A549 (cell line): ENCODE results near the gene ARHGEF26. TPM values are rescaled to one million over a fixed set of nuclear protein-coding genes. Genes with fewer than 3 reads are reported as not detected.

Experiments
- ATAC-seq, 2 experiments: fragments of 200-7000 bp in 1 of 2; fragments of >200 bp in 1 of 2; cut with Nextera tagmentation in 1 of 2; cut with Tn5 transposase in 1 of 2; 3 replicates each; pipeline versions ENCODE4 v1.8.0 to v1.9.1; 2018 to 2020; ENCODE audit warnings: mild to moderate bottlenecking in 1 of 2, moderate library complexity in 1 of 2
- CTCF ChIA-PET: fragments of 300-600 bp; sonication (Branson Sonifier 250); formaldehyde crosslinking; extraction: SDS; loops from one replicate; lab custom pipeline; 2021; ENCODE audit warnings: antibody characterized with exemption, inconsistent platforms; lab: Yijun Ruan, JAX
- POLR2A ChIA-PET: fragments of 350-600 bp; formaldehyde crosslinking; extraction: SDS; loops from one replicate; lab custom pipeline; 2021; ENCODE audit warnings: antibody characterized with exemption, inconsistent platforms; lab: Yijun Ruan, JAX
- DNase-seq, 2 experiments: peaks; one replicate each; pipeline versions ENCODE4 v3.0.0 to v3.0.0-alpha.2; 2011 to 2016; ENCODE audit warnings: low read depth in 1 of 2, low spot score in 1 of 2
- FAIRE-seq: peaks from 2 replicates; lab custom pipeline; 2011; peaks lifted over from hg19 to GRCh38; lab: Jason Lieb, UNC
- H3K27ac ChIP-seq, 2 experiments: fragments of >200 bp; sonication (Bioruptor Twin); formaldehyde crosslinking; 3 replicates each; pipeline ENCODE4 v1.5.1; 2016 to 2017
- H3K4me1 ChIP-seq: fragments of >200 bp; sonication (Bioruptor Twin); formaldehyde crosslinking; 3 replicates; pipeline ENCODE4 v1.6.1; 2016
- H3K4me2 ChIP-seq: fragments of >200 bp; sonication (Bioruptor Twin); formaldehyde crosslinking; 3 replicates; pipeline ENCODE4 v1.6.1; 2016
- H3K4me3 ChIP-seq: fragments of >200 bp; sonication (Bioruptor Twin); formaldehyde crosslinking; 3 replicates; pipeline ENCODE4 v1.5.1; 2016
- H3K9me3 ChIP-seq: fragments of >200 bp; sonication (Bioruptor Twin); formaldehyde crosslinking; 3 replicates; pipeline ENCODE4 v1.6.1; 2016
- EHF ChIP-seq: fragments of 250-450 bp; sonication (Bioruptor Pico); IDR thresholded peaks from 2 replicates; pipeline ENCODE4 v1.5.0; 2020; ENCODE audit warnings: mild to moderate bottlenecking
- ESRRA ChIP-seq: fragments of 150-350 bp; IDR thresholded peaks from 2 replicates; pipeline ENCODE4 v1.6.1; 2014; ENCODE audit warnings: mild to moderate bottlenecking, low read length, borderline replicate concordance
- GATA3 ChIP-seq: IDR thresholded peaks from 2 replicates; pipeline ENCODE4 v1.6.1; 2012; ENCODE audit warnings: borderline replicate concordance
- JUNB ChIP-seq: fragments of >200 bp; sonication (Bioruptor Twin); formaldehyde crosslinking; IDR thresholded peaks from 2 replicates; pipeline ENCODE4 v1.6.1; 2016
- MAFK ChIP-seq: fragments of 450-650 bp; IDR thresholded peaks from 2 replicates; pipeline ENCODE4 v1.6.1; 2014; ENCODE audit not compliant: partially characterized antibody
- MAZ ChIP-seq: fragments of 150-350 bp; IDR thresholded peaks from 2 replicates; pipeline ENCODE4 v1.6.1; 2014; ENCODE audit warnings: antibody characterized with exemption, low read depth, low read length, borderline replicate concordance
- NR3C1 ChIP-seq: fragments of >200 bp; sonication (Bioruptor Twin); formaldehyde crosslinking; IDR thresholded peaks from 3 replicates; pipeline ENCODE4 v1.6.1; 2017
- RAD21 ChIP-seq, 2 experiments: fragments of >200 bp in 1 of 2; sonication (Bioruptor Twin) in 1 of 2; formaldehyde crosslinking in 1 of 2; IDR thresholded peaks in 1 of 2; conservative IDR thresholded peaks in 1 of 2; 2 replicates in 1 of 2; 3 replicates in 1 of 2; pipeline ENCODE4 v1.6.1; 2012 to 2018; ENCODE audit warnings: inconsistent platforms in 1 of 2
- RARB ChIP-seq: fragments of 250-450 bp; sonication (Bioruptor Pico); IDR thresholded peaks from 2 replicates; pipeline ENCODE4 v1.8.0; 2021; ENCODE audit warnings: mild to moderate bottlenecking, moderate library complexity
- RCOR1 ChIP-seq: fragments of 150-350 bp; IDR thresholded peaks from 2 replicates; pipeline ENCODE4 v1.6.1; 2014; ENCODE audit warnings: antibody characterized with exemption, low read length, low read depth
- RFX5 ChIP-seq: fragments of 450-650 bp; IDR thresholded peaks from 2 replicates; pipeline ENCODE4 v1.7.1; 2014; ENCODE audit warnings: antibody characterized with exemption, mild to moderate bottlenecking, moderate library complexity
- RNF2 ChIP-seq: fragments of 200-600 bp; sonication (generic); IDR thresholded peaks from 2 replicates; pipeline ENCODE4 v1.6.1; 2016; ENCODE audit warnings: low read depth, mild to moderate bottlenecking, antibody characterized with exemption, moderate library complexity, borderline replicate concordance
- SMC3 ChIP-seq: fragments of >200 bp; sonication (Bioruptor Twin); formaldehyde crosslinking; IDR thresholded peaks from 3 replicates; pipeline ENCODE4 v1.6.1; 2018; ENCODE audit warnings: inconsistent platforms
- TFCP2L1 ChIP-seq: fragments of 250-450 bp; sonication (Bioruptor Pico); IDR thresholded peaks from 2 replicates; pipeline ENCODE4 v1.5.0; 2021; ENCODE audit warnings: mild to moderate bottlenecking
- ZC3H11A ChIP-seq: fragments of 450-650 bp; IDR thresholded peaks from 2 replicates; pipeline ENCODE4 v1.6.1; 2014; ENCODE audit warnings: antibody characterized with exemption, mild to moderate bottlenecking
- ZNF302 ChIP-seq: fragments of 250-450 bp; sonication (Bioruptor Pico); IDR thresholded peaks from 2 replicates; pipeline ENCODE4 v1.9.0; 2021; ENCODE audit warnings: inconsistent platforms, mild to moderate bottlenecking, moderate library complexity
- WGBS: methylation state at CpG from one replicate; pipeline ENCODE4 v1.1.6; 2017; ENCODE audit errors: missing lambda C conversion rate; 5-methylcytosine and 5-hydroxymethylcytosine counted together
- polyA plus RNA-seq, 4 experiments: library from polyadenylated mRNA; depleted of rRNA in 3 of 4; stranded (reverse); fragments of >200 nt; fragmentation: RNase III in 1 of 4; extraction: RNeasy Plus Mini Kit Qiagen cat#74134 plus additional on column Dnase treatment in 1 of 4; gene quantifications; 2 replicates in 3 of 4; 3 replicates in 1 of 4; pipeline ENCODE4 v1.2.3, GENCODE V29; 2011 to 2017
- TF ChIP-seq, protein P1 (sequence below): fragments of 250-450 bp; sonication (Bioruptor Pico); IDR thresholded peaks from 2 replicates; pipeline ENCODE4 v1.5.0; 2020; ENCODE audit warnings: low read depth, mild to moderate bottlenecking, moderate library complexity
- TF ChIP-seq, protein P2 (sequence below): IDR thresholded peaks from 2 replicates; pipeline ENCODE4 v1.6.1; 2012
- TF ChIP-seq, protein P3 (sequence below): fragments of 200-600 bp; sonication (generic); IDR thresholded peaks from 2 replicates; pipeline ENCODE4 v1.6.1; 2016; ENCODE audit warnings: antibody characterized with exemption, mild to moderate bottlenecking, moderate library complexity
- TF ChIP-seq, protein P4 (sequence below): fragments of 450-650 bp; IDR thresholded peaks from 2 replicates; pipeline ENCODE4 v1.6.1; 2014; ENCODE audit warnings: antibody characterized with exemption
- TF ChIP-seq, protein P5 (sequence below): IDR thresholded peaks from 2 replicates; pipeline ENCODE4 v1.6.1; 2012; ENCODE audit warnings: low read depth, borderline replicate concordance
- TF ChIP-seq, protein P6 (sequence below): fragments of 150-350 bp; IDR thresholded peaks from 2 replicates; pipeline ENCODE4 v1.6.1; 2014; ENCODE audit warnings: low read depth, mild to moderate bottlenecking, low read length

ARHGEF26 gene
- polyA plus RNA-seq, 2 of the 4 experiments (the other 2 are of a cell fraction), result 2.9 to 5.8 TPM

DNA sequence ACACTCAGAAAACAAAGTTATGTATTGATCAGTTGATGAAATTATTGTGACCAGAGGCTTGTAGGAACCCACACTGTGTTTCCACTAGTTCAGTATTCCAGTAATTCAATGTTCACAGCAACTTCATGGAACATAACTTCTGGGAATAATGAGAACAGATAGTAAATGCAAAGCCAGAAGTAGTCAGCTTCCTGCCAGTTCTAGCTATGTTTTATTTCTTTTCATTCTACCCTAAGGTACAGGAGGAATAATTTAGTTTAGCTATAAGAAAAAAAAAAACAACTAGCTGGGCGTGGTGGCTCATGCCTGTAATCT, 48.6 kb downstream of the ARHGEF26 start:
- Histone ChIP-seq H3K4me1 (no peaks in the 10 kb centered on the region), H3K9me3 (no peaks in the 10 kb centered on the region), H3K4me2 (no peak overlapping the region), H3K4me3 (no peak overlapping the region), H3K27ac (no peak overlapping the region)
- FAIRE-seq (no peak), DNase-seq (no peak), ATAC-seq (no peak)
- WGBS, result 87% methylated on average over 1 of the region's 1 CpG
- ChIA-PET CTCF (no interaction called here), POLR2A (no interaction called here)
- no peak for TF ChIP-seq RARB (CRISPR knock-in tag)
- TF ChIP-seq RNF2, result no peak
- TF ChIP-seq, protein P1, sequence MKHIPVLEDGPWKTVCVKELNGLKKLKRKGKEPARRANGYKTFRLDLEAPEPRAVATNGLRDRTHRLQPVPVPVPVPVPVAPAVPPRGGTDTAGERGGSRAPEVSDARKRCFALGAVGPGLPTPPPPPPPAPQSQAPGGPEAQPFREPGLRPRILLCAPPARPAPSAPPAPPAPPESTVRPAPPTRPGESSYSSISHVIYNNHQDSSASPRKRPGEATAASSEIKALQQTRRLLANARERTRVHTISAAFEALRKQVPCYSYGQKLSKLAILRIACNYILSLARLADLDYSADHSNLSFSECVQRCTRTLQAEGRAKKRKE (CRISPR knock-in tag), result no peak
- TF ChIP-seq JUNB, result no peak
- no peak for TF ChIP-seq RFX5
- TF ChIP-seq SMC3, result no peak
- TF ChIP-seq MAZ, result no peak
- no peak for TF ChIP-seq ZNF302
- TF ChIP-seq, protein P2, sequence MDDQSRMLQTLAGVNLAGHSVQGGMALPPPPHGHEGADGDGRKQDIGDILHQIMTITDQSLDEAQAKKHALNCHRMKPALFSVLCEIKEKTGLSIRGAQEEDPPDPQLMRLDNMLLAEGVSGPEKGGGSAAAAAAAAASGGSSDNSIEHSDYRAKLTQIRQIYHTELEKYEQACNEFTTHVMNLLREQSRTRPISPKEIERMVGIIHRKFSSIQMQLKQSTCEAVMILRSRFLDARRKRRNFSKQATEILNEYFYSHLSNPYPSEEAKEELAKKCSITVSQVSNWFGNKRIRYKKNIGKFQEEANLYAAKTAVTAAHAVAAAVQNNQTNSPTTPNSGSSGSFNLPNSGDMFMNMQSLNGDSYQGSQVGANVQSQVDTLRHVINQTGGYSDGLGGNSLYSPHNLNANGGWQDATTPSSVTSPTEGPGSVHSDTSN, result no peak
- TF ChIP-seq EHF (CRISPR knock-in tag), result no peak
- TF ChIP-seq, protein P3, sequence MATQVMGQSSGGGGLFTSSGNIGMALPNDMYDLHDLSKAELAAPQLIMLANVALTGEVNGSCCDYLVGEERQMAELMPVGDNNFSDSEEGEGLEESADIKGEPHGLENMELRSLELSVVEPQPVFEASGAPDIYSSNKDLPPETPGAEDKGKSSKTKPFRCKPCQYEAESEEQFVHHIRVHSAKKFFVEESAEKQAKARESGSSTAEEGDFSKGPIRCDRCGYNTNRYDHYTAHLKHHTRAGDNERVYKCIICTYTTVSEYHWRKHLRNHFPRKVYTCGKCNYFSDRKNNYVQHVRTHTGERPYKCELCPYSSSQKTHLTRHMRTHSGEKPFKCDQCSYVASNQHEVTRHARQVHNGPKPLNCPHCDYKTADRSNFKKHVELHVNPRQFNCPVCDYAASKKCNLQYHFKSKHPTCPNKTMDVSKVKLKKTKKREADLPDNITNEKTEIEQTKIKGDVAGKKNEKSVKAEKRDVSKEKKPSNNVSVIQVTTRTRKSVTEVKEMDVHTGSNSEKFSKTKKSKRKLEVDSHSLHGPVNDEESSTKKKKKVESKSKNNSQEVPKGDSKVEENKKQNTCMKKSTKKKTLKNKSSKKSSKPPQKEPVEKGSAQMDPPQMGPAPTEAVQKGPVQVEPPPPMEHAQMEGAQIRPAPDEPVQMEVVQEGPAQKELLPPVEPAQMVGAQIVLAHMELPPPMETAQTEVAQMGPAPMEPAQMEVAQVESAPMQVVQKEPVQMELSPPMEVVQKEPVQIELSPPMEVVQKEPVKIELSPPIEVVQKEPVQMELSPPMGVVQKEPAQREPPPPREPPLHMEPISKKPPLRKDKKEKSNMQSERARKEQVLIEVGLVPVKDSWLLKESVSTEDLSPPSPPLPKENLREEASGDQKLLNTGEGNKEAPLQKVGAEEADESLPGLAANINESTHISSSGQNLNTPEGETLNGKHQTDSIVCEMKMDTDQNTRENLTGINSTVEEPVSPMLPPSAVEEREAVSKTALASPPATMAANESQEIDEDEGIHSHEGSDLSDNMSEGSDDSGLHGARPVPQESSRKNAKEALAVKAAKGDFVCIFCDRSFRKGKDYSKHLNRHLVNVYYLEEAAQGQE, result no peak
- TF ChIP-seq TFCP2L1 (CRISPR knock-in tag), result no peak

DNA sequence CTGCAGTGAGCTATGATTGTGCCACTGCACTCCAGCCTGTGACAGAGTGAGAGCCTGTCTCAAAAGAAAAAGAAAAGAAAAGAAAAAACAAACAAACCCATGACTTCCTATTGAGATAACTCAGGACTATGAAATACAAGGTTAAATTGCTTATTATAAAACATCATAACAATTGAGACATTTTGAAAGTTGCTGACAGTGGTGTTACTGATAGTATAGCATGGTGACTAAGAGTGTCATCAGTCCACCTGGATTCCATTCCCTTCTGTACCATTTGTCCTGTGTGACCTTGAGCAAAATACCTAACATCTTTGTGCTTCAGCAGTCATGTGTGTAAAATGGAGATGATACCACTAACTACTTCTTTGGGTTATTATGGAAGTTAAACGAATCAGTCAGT, 49.1 kb downstream of the ARHGEF26 start:
- Histone ChIP-seq H3K9me3 (no peaks in the 10 kb centered on the region), H3K27ac (no peak overlapping the region), H3K4me1 (no peaks in the 10 kb centered on the region), H3K4me3 (no peak overlapping the region), H3K4me2 (no peak overlapping the region)
- CTCF ChIA-PET, result no interaction called here
- DNase-seq (no peak), FAIRE-seq (no peak), ATAC-seq (no peak)
- WGBS, result 73% methylated on average over 1 of the region's 1 CpG
- POLR2A ChIA-PET, result no interaction called here
- TF ChIP-seq SMC3 (no peak), MAFK (peak; percentile 4)

DNA sequence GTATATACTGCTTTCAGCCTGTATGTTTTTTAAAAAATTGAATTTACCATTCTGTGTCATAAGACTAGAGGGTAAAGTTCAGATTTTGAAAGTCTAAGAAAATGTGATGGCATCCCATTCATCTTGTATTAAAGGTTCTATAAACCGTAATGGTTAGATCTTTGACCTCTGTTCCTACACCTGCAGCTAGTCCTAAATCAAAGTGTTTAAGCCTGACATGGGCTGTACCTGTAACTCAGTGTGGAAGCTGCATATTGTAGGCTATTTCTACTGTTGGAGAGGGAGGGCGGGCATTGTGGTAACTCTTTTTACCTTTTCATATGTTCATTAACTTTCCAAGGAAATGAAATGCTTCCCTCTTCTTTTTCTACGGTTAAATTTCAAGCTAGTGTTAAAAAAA, 53.9 kb downstream of the ARHGEF26 start:
- POLR2A ChIA-PET, result no interaction called here
- Histone ChIP-seq H3K4me3 (no peak overlapping the region), H3K4me2 (no peak overlapping the region), H3K27ac (no peak overlapping the region), H3K4me1 (no peaks in the 10 kb centered on the region), H3K9me3 (no peaks in the 10 kb centered on the region)
- FAIRE-seq, result no peak
- TF ChIP-seq NR3C1 (no peak), RAD21 (conservative IDR thresholded peaks at IDR 0.05 in 1 of 2, IDR thresholded peaks at IDR 0.05 in 1 of 2) (no peak), SMC3 (no peak), RCOR1 (no peak), RFX5 (no peak), GATA3 (no peak), ZC3H11A (no peak), ESRRA (no peak), TFCP2L1 (CRISPR knock-in tag) (no peak)
- TF ChIP-seq, protein P4, sequence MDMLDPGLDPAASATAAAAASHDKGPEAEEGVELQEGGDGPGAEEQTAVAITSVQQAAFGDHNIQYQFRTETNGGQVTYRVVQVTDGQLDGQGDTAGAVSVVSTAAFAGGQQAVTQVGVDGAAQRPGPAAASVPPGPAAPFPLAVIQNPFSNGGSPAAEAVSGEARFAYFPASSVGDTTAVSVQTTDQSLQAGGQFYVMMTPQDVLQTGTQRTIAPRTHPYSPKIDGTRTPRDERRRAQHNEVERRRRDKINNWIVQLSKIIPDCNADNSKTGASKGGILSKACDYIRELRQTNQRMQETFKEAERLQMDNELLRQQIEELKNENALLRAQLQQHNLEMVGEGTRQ, result no peak
- TF ChIP-seq, protein P5, sequence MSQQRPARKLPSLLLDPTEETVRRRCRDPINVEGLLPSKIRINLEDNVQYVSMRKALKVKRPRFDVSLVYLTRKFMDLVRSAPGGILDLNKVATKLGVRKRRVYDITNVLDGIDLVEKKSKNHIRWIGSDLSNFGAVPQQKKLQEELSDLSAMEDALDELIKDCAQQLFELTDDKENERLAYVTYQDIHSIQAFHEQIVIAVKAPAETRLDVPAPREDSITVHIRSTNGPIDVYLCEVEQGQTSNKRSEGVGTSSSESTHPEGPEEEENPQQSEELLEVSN, result no peak
- TF ChIP-seq, protein P6, sequence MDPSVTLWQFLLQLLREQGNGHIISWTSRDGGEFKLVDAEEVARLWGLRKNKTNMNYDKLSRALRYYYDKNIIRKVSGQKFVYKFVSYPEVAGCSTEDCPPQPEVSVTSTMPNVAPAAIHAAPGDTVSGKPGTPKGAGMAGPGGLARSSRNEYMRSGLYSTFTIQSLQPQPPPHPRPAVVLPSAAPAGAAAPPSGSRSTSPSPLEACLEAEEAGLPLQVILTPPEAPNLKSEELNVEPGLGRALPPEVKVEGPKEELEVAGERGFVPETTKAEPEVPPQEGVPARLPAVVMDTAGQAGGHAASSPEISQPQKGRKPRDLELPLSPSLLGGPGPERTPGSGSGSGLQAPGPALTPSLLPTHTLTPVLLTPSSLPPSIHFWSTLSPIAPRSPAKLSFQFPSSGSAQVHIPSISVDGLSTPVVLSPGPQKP, result no peak
- CTCF ChIA-PET, result no interaction called here
- no peak for ATAC-seq
- no peak for DNase-seq
- WGBS, result 84% methylated on average over 3 of the region's 3 CpGs
